H9 (cell line): Measurements from ENCODE around the gene KDM2A. TPM values are rescaled to one million over a fixed set of nuclear protein-coding genes. Genes with fewer than 3 reads are reported as not detected.
A peak's percentile ranks its signal among the peaks of the same experiment; 100 is the strongest.

ENCODE experiments used
- DNase-seq: peaks from one replicate; pipeline ENCODE4 v3.0.0-alpha.2; 2017
- H2AFZ ChIP-seq: one replicate; pipeline ENCODE4 v1.6.1; 2013; ENCODE audit warnings: mild to moderate bottlenecking, low read length, control low read depth, moderate library complexity
- H2AK5ac ChIP-seq: 2 replicates; pipeline ENCODE4 v1.6.1; 2013; ENCODE audit warnings: low read length, control low read depth, mixed read lengths; ENCODE audit not compliant: insufficient read length
- H2BK120ac ChIP-seq: one replicate; pipeline ENCODE4 v1.6.1; 2013; ENCODE audit warnings: low read depth, mild to moderate bottlenecking, low read length, control low read depth, inconsistent platforms; ENCODE audit not compliant: poor library complexity, severe bottlenecking
- H2BK12ac ChIP-seq: 2 replicates; pipeline ENCODE4 v1.6.1; 2013; ENCODE audit warnings: low read length, control low read depth, mixed read lengths, low read depth; ENCODE audit not compliant: insufficient read length
- H2BK15ac ChIP-seq: 2 replicates; pipeline ENCODE4 v1.6.1; 2013; ENCODE audit warnings: low read depth, low read length, control low read depth
- H2BK20ac ChIP-seq: one replicate; pipeline ENCODE4 v1.6.1; 2013; ENCODE audit warnings: low read depth, mild to moderate bottlenecking, low read length, control low read depth, inconsistent platforms; ENCODE audit not compliant: poor library complexity, severe bottlenecking
- H2BK5ac ChIP-seq: 2 replicates; pipeline ENCODE4 v1.6.1; 2013; ENCODE audit warnings: low read length, control low read depth, mixed read lengths; ENCODE audit not compliant: insufficient read length
- H3K14ac ChIP-seq: 2 replicates; pipeline ENCODE4 v1.6.1; 2013; ENCODE audit warnings: low read length, control low read depth; ENCODE audit not compliant: insufficient read depth
- H3K18ac ChIP-seq: 2 replicates; pipeline ENCODE4 v1.6.1; 2013; ENCODE audit warnings: low read depth, mild to moderate bottlenecking, mixed read lengths, low read length, control low read depth; ENCODE audit not compliant: insufficient read length
- H3K23ac ChIP-seq: 2 replicates; pipeline ENCODE4 v1.6.1; 2013; ENCODE audit warnings: low read length, control low read depth, mixed read lengths, low read depth; ENCODE audit not compliant: insufficient read length
- H3K23me2 ChIP-seq: 2 replicates; pipeline ENCODE4 v1.6.1; 2013; ENCODE audit warnings: low read depth, mild to moderate bottlenecking, mixed read lengths, low read length, control low read depth; ENCODE audit not compliant: insufficient read length, poor library complexity, severe bottlenecking
- H3K27ac ChIP-seq: 2 replicates; pipeline ENCODE4 v1.5.1; 2013; ENCODE audit warnings: low read length, control low read depth, mixed read lengths, low read depth; ENCODE audit not compliant: insufficient read length
- H3K27me3 ChIP-seq: 2 replicates; pipeline ENCODE4 v1.6.1; 2013; ENCODE audit warnings: low read length, control low read depth, inconsistent platforms; ENCODE audit not compliant: insufficient read depth
- H3K4ac ChIP-seq: 2 replicates; pipeline ENCODE4 v1.6.1; 2013; ENCODE audit warnings: low read depth, mild to moderate bottlenecking, control low read depth, inconsistent platforms, low read length, moderate library complexity
- H3K4me1 ChIP-seq: 2 replicates; pipeline ENCODE4 v1.6.1; 2013; ENCODE audit warnings: low read length, control low read depth, inconsistent platforms; ENCODE audit not compliant: insufficient read depth
- H3K4me2 ChIP-seq: 2 replicates; pipeline ENCODE4 v1.6.1; 2013; ENCODE audit warnings: low read length, control low read depth, mixed read lengths; ENCODE audit not compliant: insufficient read length, insufficient read depth
- H3K56ac ChIP-seq: 2 replicates; pipeline ENCODE4 v1.6.1; 2013; ENCODE audit warnings: low read depth, mild to moderate bottlenecking, mixed read lengths, low read length, control low read depth; ENCODE audit not compliant: insufficient read length
- H3K79me1 ChIP-seq: 2 replicates; pipeline ENCODE4 v1.6.1; 2013; ENCODE audit warnings: low read depth, mild to moderate bottlenecking, moderate library complexity, low read length, control low read depth, inconsistent platforms; ENCODE audit not compliant: insufficient read depth, poor library complexity, severe bottlenecking
- H3K79me2 ChIP-seq: 2 replicates; pipeline ENCODE4 v1.6.1; 2013; ENCODE audit warnings: low read length, control low read depth, inconsistent platforms; ENCODE audit not compliant: insufficient read depth
- H3K9ac ChIP-seq: 2 replicates; pipeline ENCODE4 v1.6.1; 2013; ENCODE audit warnings: low read length, control low read depth, mixed read lengths; ENCODE audit not compliant: insufficient read length; ENCODE audit errors: extremely low read depth
- H3K9me3 ChIP-seq: one replicate; pipeline ENCODE4 v1.6.1; 2013; ENCODE audit warnings: low read depth, low read length, inconsistent platforms; ENCODE audit not compliant: control insufficient read depth
- H3T11ph ChIP-seq: one replicate; pipeline ENCODE4 v1.6.1; 2013; ENCODE audit warnings: mild to moderate bottlenecking, low read length, control low read depth, inconsistent platforms
- H4K20me1 ChIP-seq: one replicate; pipeline ENCODE4 v1.6.1; 2013; ENCODE audit not compliant: control insufficient read depth, insufficient read length, insufficient read depth
- H4K5ac ChIP-seq: 2 replicates; pipeline ENCODE4 v1.6.1; 2013; ENCODE audit warnings: low read depth, mild to moderate bottlenecking, mixed read lengths, low read length, control low read depth; ENCODE audit not compliant: insufficient read length
- H4K8ac ChIP-seq: replicated peaks from 2 replicates; pipeline ENCODE4 v1.6.1; 2013; ENCODE audit warnings: low read length, control low read depth, mixed read lengths, low read depth; ENCODE audit not compliant: insufficient read length
- H4K91ac ChIP-seq: 2 replicates; pipeline ENCODE4 v1.6.1; 2013; ENCODE audit warnings: low read depth, mild to moderate bottlenecking, moderate library complexity, mixed read lengths, low read length, control low read depth; ENCODE audit not compliant: insufficient read length
- H3K27ac Mint-ChIP-seq, 3 experiments: 2 replicates in 2 of 3; 3 replicates in 1 of 3; pipeline ENCODE4 v1.8.0; 2020 to 2021; ENCODE audit warnings: mixed read lengths in 3 of 3, mild to moderate bottlenecking in 1 of 3, moderate library complexity in 1 of 3
- H3K27me3 Mint-ChIP-seq: 2 replicates; pipeline ENCODE4 v1.8.0; 2021; ENCODE audit warnings: low read depth, mild to moderate bottlenecking, moderate library complexity, mixed read lengths
- H3K36me3 Mint-ChIP-seq, 3 experiments: 2 replicates in 2 of 3; 3 replicates in 1 of 3; pipeline ENCODE4 v1.8.0; 2020 to 2021; ENCODE audit warnings: low read depth in 3 of 3, mixed read lengths in 3 of 3; ENCODE audit not compliant: insufficient read depth in 1 of 3
- H3K4me1 Mint-ChIP-seq, 2 experiments: 2 replicates each; pipeline ENCODE4 v1.8.0; 2020; ENCODE audit warnings: mixed read lengths in 2 of 2
- H3K4me3 Mint-ChIP-seq, 2 experiments: 2 replicates in 1 of 2; 3 replicates in 1 of 2; pipeline ENCODE4 v1.8.0; 2020 to 2021; ENCODE audit warnings: mild to moderate bottlenecking in 2 of 2, mixed read lengths in 2 of 2, moderate library complexity in 1 of 2
- H3K9me3 Mint-ChIP-seq, 2 experiments: 2 replicates in 1 of 2; 3 replicates in 1 of 2; pipeline ENCODE4 v1.8.0; 2020; ENCODE audit warnings: mild to moderate bottlenecking in 2 of 2, mixed read lengths in 2 of 2, moderate library complexity in 1 of 2
- WGBS: extraction: QIAGEN DNeasy Blood & Tissue Kit; methylation state at CpG from one replicate; pipeline ENCODE4 v1.1.7; 2013; ENCODE audit warnings: missing lambda C conversion rate, low lambda C conversion rate, mixed read lengths; ENCODE audit not compliant: insufficient read length; ENCODE audit errors: extremely low coverage; 5-methylcytosine and 5-hydroxymethylcytosine counted together
- total RNA-seq: library from RNA; stranded (reverse); gene quantifications from 2 replicates; pipeline ENCODE4 v1.2.1, GENCODE V29; 2021
- TF ChIP-seq, protein P1 (sequence below): fragments of 200-600 bp; sonication (generic); conservative IDR thresholded peaks from 3 replicates; pipeline ENCODE4 v1.8.0; 2021; ENCODE audit warnings: antibody characterized with exemption, mild to moderate bottlenecking

Gene KDM2A
- total RNA-seq, 1 experiment from 2014 or later, result 85.9 TPM

DNA sequence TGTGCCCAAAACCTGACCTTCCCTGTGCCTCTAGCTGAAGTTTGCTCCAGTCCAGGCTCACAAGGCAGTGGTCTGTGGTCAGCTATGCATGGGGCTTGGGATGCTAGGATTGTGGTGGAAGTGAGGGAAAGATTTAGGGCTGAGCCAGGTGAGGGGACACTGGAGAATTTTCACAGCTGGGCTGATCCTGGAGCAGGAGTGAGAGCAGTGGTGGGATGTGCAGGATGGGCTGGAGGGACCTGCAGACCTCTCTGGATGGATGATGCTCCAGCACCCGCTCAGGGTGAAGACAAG lies 23.9 kb upstream of the KDM2A start:
- DNase-seq, result no peak
- no peak overlapping the region for H2BK120ac ChIP-seq
- H3K4me1 Mint-ChIP-seq, result peaks cover 15 to 16% of the 10 kb centered on the region in 2 experiments
- no peaks in the 10 kb centered on the region for H3K79me2 ChIP-seq
- no peaks in the 10 kb centered on the region for H3K27me3 ChIP-seq
- H2BK12ac ChIP-seq, result no peak overlapping the region
- H3K79me1 ChIP-seq, result no peaks in the 10 kb centered on the region
- H3K4me3 Mint-ChIP-seq, result no peak overlapping the region
- no peak overlapping the region for H3K4me2 ChIP-seq
- no peak overlapping the region for H3T11ph ChIP-seq
- H3K4ac ChIP-seq, result no peak overlapping the region
- H3K9me3 ChIP-seq, result no peaks in the 10 kb centered on the region
- H3K27me3 Mint-ChIP-seq, result no peaks in the 10 kb centered on the region; the same call in 1 of the 2 replicates
- TF ChIP-seq, protein P1, sequence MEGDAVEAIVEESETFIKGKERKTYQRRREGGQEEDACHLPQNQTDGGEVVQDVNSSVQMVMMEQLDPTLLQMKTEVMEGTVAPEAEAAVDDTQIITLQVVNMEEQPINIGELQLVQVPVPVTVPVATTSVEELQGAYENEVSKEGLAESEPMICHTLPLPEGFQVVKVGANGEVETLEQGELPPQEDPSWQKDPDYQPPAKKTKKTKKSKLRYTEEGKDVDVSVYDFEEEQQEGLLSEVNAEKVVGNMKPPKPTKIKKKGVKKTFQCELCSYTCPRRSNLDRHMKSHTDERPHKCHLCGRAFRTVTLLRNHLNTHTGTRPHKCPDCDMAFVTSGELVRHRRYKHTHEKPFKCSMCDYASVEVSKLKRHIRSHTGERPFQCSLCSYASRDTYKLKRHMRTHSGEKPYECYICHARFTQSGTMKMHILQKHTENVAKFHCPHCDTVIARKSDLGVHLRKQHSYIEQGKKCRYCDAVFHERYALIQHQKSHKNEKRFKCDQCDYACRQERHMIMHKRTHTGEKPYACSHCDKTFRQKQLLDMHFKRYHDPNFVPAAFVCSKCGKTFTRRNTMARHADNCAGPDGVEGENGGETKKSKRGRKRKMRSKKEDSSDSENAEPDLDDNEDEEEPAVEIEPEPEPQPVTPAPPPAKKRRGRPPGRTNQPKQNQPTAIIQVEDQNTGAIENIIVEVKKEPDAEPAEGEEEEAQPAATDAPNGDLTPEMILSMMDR, result 0 out of 3 replicates have a peak, but pooled peaks have one; percentile 14
- H3K9me3 Mint-ChIP-seq, result no peaks in the 10 kb centered on the region
- peak overlapping the region; percentile 14 to 60 (median 52); a peak in 3 of 7 replicates for H3K27ac Mint-ChIP-seq
- H3K36me3 Mint-ChIP-seq, result no peaks in the 10 kb centered on the region
- H3K4me1 ChIP-seq, result no peaks in the 10 kb centered on the region; the same call in 1 of the 2 replicates
- H3K23ac ChIP-seq, result no peak overlapping the region
- H2BK20ac ChIP-seq, result no peak overlapping the region
- no peak overlapping the region for H4K5ac ChIP-seq
- H3K14ac ChIP-seq, result no peak overlapping the region; the same call in 1 of the 2 replicates
- no peak overlapping the region for H3K56ac ChIP-seq
- H4K8ac ChIP-seq, result no peak overlapping the region
- no CpG with 5 or more reads among the region's 1 CpG for WGBS
- H2BK5ac ChIP-seq, result no peak overlapping the region
- H3K18ac ChIP-seq, result no peak overlapping the region
- no peak overlapping the region for H4K91ac ChIP-seq
- no peaks in the 10 kb centered on the region for H3K23me2 ChIP-seq
- H2AFZ ChIP-seq, result no peak overlapping the region
- no peaks in the 10 kb centered on the region for H4K20me1 ChIP-seq
- no peak overlapping the region for H3K9ac ChIP-seq
- no peak overlapping the region for H2BK15ac ChIP-seq
- no peak overlapping the region for H3K27ac ChIP-seq
- no peak overlapping the region for H2AK5ac ChIP-seq
